ENCODE measurements around the gene AGTR2. TPM values are rescaled to one million over a fixed set of nuclear protein-coding genes. Genes with fewer than 3 reads are reported as not detected.
A peak's percentile ranks its signal among the peaks of the same experiment; 100 is the strongest.

Gene AGTR2
- total and polyA plus RNA-seq, 9 of the 15 experiments (the other 6 are each of a cell fraction or from before 2014, with no cell fraction given): not detected

- TF ChIP-seq HSF4 (CRISPR knock-in tag; IDR thresholded peaks at IDR 0.05; ENCODE audit: borderline replicate concordance): no peak
- TF ChIP-seq ZFP1 (CRISPR knock-in tag; IDR thresholded peaks at IDR 0.05): no peak
- TF ChIP-seq ZNF57 (CRISPR knock-in tag; IDR thresholded peaks at IDR 0.05): no peak
Observed at GRCh38 chrX:116198810-116199209, 28.3 kb downstream of the AGTR2 start (continued).

DNA sequence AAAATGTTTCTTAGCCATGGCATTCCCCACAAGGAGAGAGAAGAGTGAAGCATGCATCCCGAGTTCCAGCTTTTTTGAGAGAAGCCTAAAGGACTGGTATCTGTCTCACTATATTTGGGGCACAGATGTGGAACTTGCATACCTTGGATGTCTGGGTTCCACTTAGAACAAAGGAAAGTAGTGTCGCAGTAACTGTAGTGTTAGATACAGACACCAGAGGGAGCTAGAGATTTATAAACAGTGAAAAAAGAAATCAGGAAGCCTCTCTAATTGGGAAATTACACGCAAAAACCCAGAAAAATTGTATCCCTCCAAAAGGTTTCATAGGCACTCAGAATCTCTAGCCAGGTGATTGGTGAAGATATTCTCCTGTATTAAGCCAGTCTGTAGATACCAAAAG is 34.4 kb downstream of the AGTR2 start:
- intact Hi-C loops (cut with micrococcal nuclease): no loop called here
- no peaks in the 10 kb centered on the region for H3K4me1 ChIP-seq (replicated peaks in 1 of 2; ENCODE audit: control insufficient read depth in 2 of 2, insufficient read depth in 2 of 2, low read length in 2 of 2)
- POLR2A ChIA-PET: interaction anchor here (0.6 kb wide), 1 partner anchor 458 kb away, joined by 5 read pairs; no protein-coding TSS in a partner anchor
- no peaks in the 10 kb centered on the region for H3K9me1 ChIP-seq (ENCODE audit: control insufficient read depth, insufficient read depth, low read length)
- 0% methylated on average over 3 of the region's 3 CpGs for WGBS (ENCODE audit: insufficient coverage, low coverage, missing lambda C conversion rate)
- no peak for ATAC-seq
- no peaks in the 10 kb centered on the region for H3K79me2 ChIP-seq (ENCODE audit: control insufficient read depth, insufficient read depth, low read length)
- CTCF ChIA-PET (ENCODE audit: low intra/inter-chr PET ratio): no interaction called here
- no peaks in the 10 kb centered on the region for H3K27me3 ChIP-seq (ENCODE audit: control insufficient read depth in 2 of 2, insufficient read depth in 2 of 2, low read length in 2 of 2)
- H3K36me3 ChIP-seq (ENCODE audit: control insufficient read depth, insufficient read depth, low read length): no peaks in the 10 kb centered on the region
- no TSS peak for BruUV-seq (replicated peaks)
- H4K20me1 ChIP-seq (replicated peaks; ENCODE audit: control insufficient read depth, insufficient read depth, low read length): no peaks in the 10 kb centered on the region
- H3K27ac ChIP-seq (ENCODE audit: extremely low read depth, low read depth, low read length): no peak overlapping the region
- no peaks in the 10 kb centered on the region for H3K9me3 ChIP-seq (replicated peaks; ENCODE audit: control insufficient read depth, insufficient read depth, low read depth, low read length)
- FAIRE-seq: no peak
- in situ Hi-C loops (cut with MboI): no loop called here
- no peak overlapping the region for H3K9ac ChIP-seq (ENCODE audit: insufficient read depth in 1 of 2, low read depth in 2 of 2, low read length in 2 of 2)
- no peak overlapping the region for H2AFZ ChIP-seq (ENCODE audit: low read depth, low read length)
- peak in 2 of 4 experiments; percentile 4 to 8 for DNase-seq (ENCODE audit: extremely low read depth in 1 of 4, low spot score in 3 of 4)
- H3K4me2 ChIP-seq (ENCODE audit: insufficient read depth, low read length): no peak overlapping the region
- no peak overlapping the region for H3K4me3 ChIP-seq
- TF ChIP-seq SPI1 (IDR thresholded peaks at IDR 0.05; ENCODE audit: borderline replicate concordance, low read depth, low read length) (no peak), ZNF212 (CRISPR knock-in tag; IDR thresholded peaks at IDR 0.05) (no peak), NCOA2 (IDR thresholded peaks at IDR 0.05; ENCODE audit: partially characterized antibody in 2 of 2) (no peak), VEZF1 (CRISPR knock-in tag; IDR thresholded peaks at IDR 0.05) (no peak), RAD21 (CRISPR knock-in tag; conservative IDR thresholded peaks at IDR 0.05 in 1 of 2, IDR thresholded peaks at IDR 0.05 in 1 of 2) (peak; percentile 27 to 64; a peak in 3 of 4 replicates), ARID2 (IDR thresholded peaks at IDR 0.05) (no peak), CEBPB (tag; IDR thresholded peaks at IDR 0.05) (no peak), TRIM28 (IDR thresholded peaks at IDR 0.05) (no peak), GATAD2A (IDR thresholded peaks at IDR 0.05) (no peak), SMC3 (conservative IDR thresholded peaks at IDR 0.05; ENCODE audit: insufficient read depth, low read depth, low read length) (0 out of 2 replicates have a peak, but pooled peaks have one; percentile 6), CREBBP (IDR thresholded peaks at IDR 0.05; ENCODE audit: low read depth, low read length) (no peak)
- TF ChIP-seq, protein P1, sequence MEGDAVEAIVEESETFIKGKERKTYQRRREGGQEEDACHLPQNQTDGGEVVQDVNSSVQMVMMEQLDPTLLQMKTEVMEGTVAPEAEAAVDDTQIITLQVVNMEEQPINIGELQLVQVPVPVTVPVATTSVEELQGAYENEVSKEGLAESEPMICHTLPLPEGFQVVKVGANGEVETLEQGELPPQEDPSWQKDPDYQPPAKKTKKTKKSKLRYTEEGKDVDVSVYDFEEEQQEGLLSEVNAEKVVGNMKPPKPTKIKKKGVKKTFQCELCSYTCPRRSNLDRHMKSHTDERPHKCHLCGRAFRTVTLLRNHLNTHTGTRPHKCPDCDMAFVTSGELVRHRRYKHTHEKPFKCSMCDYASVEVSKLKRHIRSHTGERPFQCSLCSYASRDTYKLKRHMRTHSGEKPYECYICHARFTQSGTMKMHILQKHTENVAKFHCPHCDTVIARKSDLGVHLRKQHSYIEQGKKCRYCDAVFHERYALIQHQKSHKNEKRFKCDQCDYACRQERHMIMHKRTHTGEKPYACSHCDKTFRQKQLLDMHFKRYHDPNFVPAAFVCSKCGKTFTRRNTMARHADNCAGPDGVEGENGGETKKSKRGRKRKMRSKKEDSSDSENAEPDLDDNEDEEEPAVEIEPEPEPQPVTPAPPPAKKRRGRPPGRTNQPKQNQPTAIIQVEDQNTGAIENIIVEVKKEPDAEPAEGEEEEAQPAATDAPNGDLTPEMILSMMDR (IDR thresholded peaks at IDR 0.05 in 2 of 3, conservative IDR thresholded peaks at IDR 0.05 in 1 of 3; ENCODE audit: insufficient read depth in 2 of 3, low read depth in 1 of 3, low read length in 3 of 3): peak in 2 of 3 experiments; percentile 29 to 39; a peak in 2 of 6 replicates
- TF ChIP-seq, protein P2, sequence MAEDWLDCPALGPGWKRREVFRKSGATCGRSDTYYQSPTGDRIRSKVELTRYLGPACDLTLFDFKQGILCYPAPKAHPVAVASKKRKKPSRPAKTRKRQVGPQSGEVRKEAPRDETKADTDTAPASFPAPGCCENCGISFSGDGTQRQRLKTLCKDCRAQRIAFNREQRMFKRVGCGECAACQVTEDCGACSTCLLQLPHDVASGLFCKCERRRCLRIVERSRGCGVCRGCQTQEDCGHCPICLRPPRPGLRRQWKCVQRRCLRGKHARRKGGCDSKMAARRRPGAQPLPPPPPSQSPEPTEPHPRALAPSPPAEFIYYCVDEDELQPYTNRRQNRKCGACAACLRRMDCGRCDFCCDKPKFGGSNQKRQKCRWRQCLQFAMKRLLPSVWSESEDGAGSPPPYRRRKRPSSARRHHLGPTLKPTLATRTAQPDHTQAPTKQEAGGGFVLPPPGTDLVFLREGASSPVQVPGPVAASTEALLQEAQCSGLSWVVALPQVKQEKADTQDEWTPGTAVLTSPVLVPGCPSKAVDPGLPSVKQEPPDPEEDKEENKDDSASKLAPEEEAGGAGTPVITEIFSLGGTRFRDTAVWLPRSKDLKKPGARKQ (CRISPR knock-in tag; IDR thresholded peaks at IDR 0.05): no peak
- TF ChIP-seq, protein P3, sequence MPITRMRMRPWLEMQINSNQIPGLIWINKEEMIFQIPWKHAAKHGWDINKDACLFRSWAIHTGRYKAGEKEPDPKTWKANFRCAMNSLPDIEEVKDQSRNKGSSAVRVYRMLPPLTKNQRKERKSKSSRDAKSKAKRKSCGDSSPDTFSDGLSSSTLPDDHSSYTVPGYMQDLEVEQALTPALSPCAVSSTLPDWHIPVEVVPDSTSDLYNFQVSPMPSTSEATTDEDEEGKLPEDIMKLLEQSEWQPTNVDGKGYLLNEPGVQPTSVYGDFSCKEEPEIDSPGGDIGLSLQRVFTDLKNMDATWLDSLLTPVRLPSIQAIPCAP (CRISPR knock-in tag; IDR thresholded peaks at IDR 0.05; ENCODE audit: borderline replicate concordance): no peak

Measured in K562 (cell line).